GM23248 (cell line): ENCODE data around the gene VIM. TPM values are rescaled to one million over a fixed set of nuclear protein-coding genes. Genes with fewer than 3 reads are reported as not detected.

ENCODE experiments used
- DNase-seq: peaks from one replicate; pipeline ENCODE4 v3.0.0-alpha.2; 2015
- H2AFZ ChIP-seq: fragments of 200-600 bp; sonication (generic); 2 replicates; pipeline ENCODE4 v1.6.1; 2016; ENCODE audit warnings: antibody characterized with exemption
- H3F3A ChIP-seq: fragments of 200-600 bp; sonication (generic); 2 replicates; pipeline ENCODE4 v1.6.1; 2016; ENCODE audit warnings: mild to moderate bottlenecking, antibody characterized with exemption, mixed run types; ENCODE audit not compliant: insufficient read depth
- H3K27ac ChIP-seq: fragments of 200-600 bp; sonication (generic); 2 replicates; pipeline ENCODE4 v1.5.1; 2016; ENCODE audit warnings: mild to moderate bottlenecking
- H3K27me3 ChIP-seq: fragments of 200-600 bp; sonication (generic); replicated peaks from 2 replicates; pipeline ENCODE4 v1.6.1; 2016; ENCODE audit warnings: mild to moderate bottlenecking; ENCODE audit not compliant: insufficient read depth
- H3K36me3 ChIP-seq: fragments of 200-600 bp; sonication (generic); 2 replicates; pipeline ENCODE4 v1.6.1; 2016; ENCODE audit warnings: low read depth, mild to moderate bottlenecking
- H3K4me1 ChIP-seq: fragments of 200-600 bp; sonication (generic); 2 replicates; pipeline ENCODE4 v1.6.1; 2016; ENCODE audit warnings: mild to moderate bottlenecking; ENCODE audit not compliant: insufficient read depth
- H3K4me2 ChIP-seq: fragments of 200-600 bp; sonication (generic); one replicate; pipeline ENCODE4 v1.6.1; 2016; ENCODE audit warnings: mild to moderate bottlenecking; ENCODE audit not compliant: unreplicated experiment
- H3K4me3 ChIP-seq: fragments of 200-600 bp; sonication (generic); 2 replicates; pipeline ENCODE4 v1.5.1; 2016; ENCODE audit warnings: mild to moderate bottlenecking
- H3K79me2 ChIP-seq: fragments of 200-600 bp; sonication (generic); 2 replicates; pipeline ENCODE4 v1.6.1; 2016; ENCODE audit warnings: mild to moderate bottlenecking; ENCODE audit not compliant: insufficient read depth
- H3K9ac ChIP-seq: fragments of 200-600 bp; sonication (generic); 2 replicates; pipeline ENCODE4 v1.6.1; 2016; ENCODE audit warnings: mild to moderate bottlenecking
- H3K9me2 ChIP-seq: fragments of 200-600 bp; sonication (generic); 2 replicates; pipeline ENCODE4 v1.6.1; 2016; ENCODE audit warnings: mixed run types, mild to moderate bottlenecking, moderate library complexity; ENCODE audit not compliant: insufficient read depth
- H3K9me3 ChIP-seq: fragments of 200-600 bp; sonication (generic); one replicate; pipeline ENCODE4 v1.6.1; 2017; ENCODE audit warnings: low read depth
- H4K20me1 ChIP-seq: fragments of 200-600 bp; sonication (generic); 2 replicates; pipeline ENCODE4 v1.6.0; 2016; ENCODE audit not compliant: insufficient read depth
- EZH2 ChIP-seq: fragments of 200-600 bp; sonication (generic); IDR thresholded peaks from 2 replicates; pipeline ENCODE4 v1.6.1; 2018; ENCODE audit warnings: antibody characterized with exemption, mild to moderate bottlenecking; ENCODE audit not compliant: insufficient read depth, poor library complexity, severe bottlenecking
- EZH2phosphoT487 ChIP-seq: fragments of 200-600 bp; sonication (generic); IDR thresholded peaks from 2 replicates; pipeline ENCODE4 v1.6.1; 2018; ENCODE audit warnings: antibody characterized with exemption, moderate library complexity, mild to moderate bottlenecking, low read depth; ENCODE audit not compliant: insufficient read depth
- WGBS, 2 experiments: methylation state at CpG; one replicate each; pipeline ENCODE4 v1.1.6; 2015 to 2017; ENCODE audit warnings: low lambda C conversion rate in 2 of 2, low coverage in 1 of 2; ENCODE audit errors: missing lambda C conversion rate in 2 of 2; 5-methylcytosine and 5-hydroxymethylcytosine counted together
- in situ Hi-C: fragments of 300-500 bp; cut with MboI; formaldehyde crosslinking; loops from 2 replicates; pipeline ENCODE4 v1.15.0; 2020
- polyA plus RNA-seq: library from polyadenylated mRNA; unstranded; fragments of >200 nt; fragmentation: Nextera tagmentation; extraction: Ambion mirVana; gene quantifications from 2 replicates; pipeline ENCODE4 v1.2.1, GENCODE V29; 2016
- total RNA-seq: library from RNA; depleted of rRNA; stranded (reverse); fragments of >200 nt; shearing (Covaris generic); gene quantifications from 2 replicates; pipeline ENCODE4 v1.2.3, GENCODE V29; 2014

Gene VIM
- total and polyA plus RNA-seq, 2 experiments from 2014 or later: 3,784 to 10,031 TPM

DNA sequence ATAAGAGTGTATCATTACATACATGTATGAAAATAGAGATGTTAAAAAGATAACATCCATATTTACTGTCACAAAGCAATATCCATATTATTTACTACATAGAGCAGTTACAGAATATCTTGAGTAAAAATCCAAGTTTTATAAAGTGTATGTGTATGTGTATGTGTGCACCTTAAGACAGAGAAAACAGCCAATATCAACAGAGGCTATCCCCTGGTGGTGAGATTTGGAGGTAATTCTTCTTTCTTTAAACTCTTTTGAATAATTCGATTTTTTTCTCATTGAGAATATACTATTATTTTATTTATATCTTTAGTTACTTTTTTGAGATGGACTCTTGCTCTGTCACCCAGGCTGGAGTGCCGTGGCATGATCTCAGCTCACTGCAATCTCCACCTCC lies 44.9 kb upstream of the VIM start:
- Histone ChIP-seq H4K20me1 (no peaks in the 10 kb centered on the region), H3K4me1 (peaks cover 8% of the 10 kb centered on the region; the same call in 1 of the 2 replicates), H3K9me2 (no peaks in the 10 kb centered on the region), H3K4me3 (no peak overlapping the region), H3K9me3 (no peaks in the 10 kb centered on the region), H3F3A (no peaks in the 10 kb centered on the region), H3K79me2 (no peaks in the 10 kb centered on the region), H3K9ac (no peak overlapping the region), H2AFZ (no peak overlapping the region), H3K36me3 (no peaks in the 10 kb centered on the region), H3K27ac (no peak overlapping the region), H3K27me3 (no peaks in the 10 kb centered on the region), H3K4me2 (no peak overlapping the region)
- DNase-seq: no peak
- TF ChIP-seq EZH2 (no peak), EZH2phosphoT487 (no peak)
- WGBS, 2 experiments: 99 to 100% methylated on average over 2 of the region's 2 CpGs
- in situ Hi-C loops: no loop called here

DNA sequence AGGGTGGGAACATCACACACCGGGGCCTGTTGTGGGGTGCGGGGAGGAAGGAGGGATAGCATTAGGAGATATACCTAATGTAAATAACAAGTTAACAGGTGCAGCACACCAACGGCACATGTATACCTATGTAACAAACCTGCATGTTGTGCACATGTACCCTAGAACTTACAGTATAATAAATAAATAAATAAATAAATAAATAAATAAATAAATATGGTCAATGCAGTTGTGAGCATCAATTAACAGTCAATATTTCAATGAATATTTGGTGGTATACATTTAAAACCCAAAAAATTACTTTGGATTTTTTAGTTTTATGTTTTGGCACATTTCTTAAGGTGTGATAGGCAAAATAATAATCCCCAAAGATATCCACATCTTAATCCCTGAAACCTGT lies 42.2 kb upstream of the VIM start:
- H3K4me3 ChIP-seq: no peak overlapping the region
- no peaks in the 10 kb centered on the region for H3K9me2 ChIP-seq
- no peaks in the 10 kb centered on the region for H3K36me3 ChIP-seq
- H3K9ac ChIP-seq: no peak overlapping the region
- H3K4me2 ChIP-seq: no peak overlapping the region
- no peak for DNase-seq
- no peaks in the 10 kb centered on the region for H3F3A ChIP-seq
- H4K20me1 ChIP-seq: no peaks in the 10 kb centered on the region
- H2AFZ ChIP-seq: no peak overlapping the region
- no peaks in the 10 kb centered on the region for H3K27me3 ChIP-seq
- in situ Hi-C loops: no loop called here
- H3K9me3 ChIP-seq: no peaks in the 10 kb centered on the region
- 91 to 97% methylated on average over 3 of the region's 3 CpGs for whole genome bisulfite sequencing, 2 experiments
- TF ChIP-seq EZH2: no peak
- no peak for TF ChIP-seq EZH2phosphoT487
- no peak overlapping the region for H3K27ac ChIP-seq
- H3K79me2 ChIP-seq: no peaks in the 10 kb centered on the region
- no peaks in the 10 kb centered on the region for H3K4me1 ChIP-seq

DNA sequence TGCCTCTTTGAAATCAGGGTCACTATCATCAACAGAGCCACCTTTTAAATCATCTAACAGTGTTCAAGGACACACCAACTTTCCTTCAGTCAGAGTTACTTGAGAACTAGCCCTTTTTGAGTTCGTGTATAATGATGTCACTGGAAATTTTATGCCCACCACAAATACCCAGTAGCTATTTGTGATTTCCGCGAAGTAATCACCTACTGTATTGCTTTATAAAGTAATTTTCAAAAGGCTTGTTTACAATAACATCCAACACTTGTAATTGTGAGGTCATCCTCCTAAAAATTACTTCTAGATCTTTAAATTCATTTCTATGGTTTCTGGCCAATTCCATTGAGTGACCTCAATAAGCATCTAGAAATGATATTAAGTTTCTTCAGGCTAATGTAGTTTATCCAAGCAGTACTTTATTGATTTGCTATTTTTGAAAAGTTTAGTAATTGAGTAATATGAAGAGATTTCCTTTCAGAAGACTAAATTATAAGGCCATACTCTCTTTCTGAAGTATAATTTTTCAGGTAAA lies 39.3 kb upstream of the VIM start:
- no peaks in the 10 kb centered on the region for H3K4me1 ChIP-seq
- H3K9me2 ChIP-seq: no peaks in the 10 kb centered on the region
- no peaks in the 10 kb centered on the region for H3K36me3 ChIP-seq
- H4K20me1 ChIP-seq: no peaks in the 10 kb centered on the region
- TF ChIP-seq EZH2: no peak
- TF ChIP-seq EZH2phosphoT487: no peak
- 96 to 97% methylated on average over 3 of the region's 3 CpGs for WGBS, 2 experiments
- in situ Hi-C loops: no loop called here
- H3K4me2 ChIP-seq: no peak overlapping the region
- H3F3A ChIP-seq: no peaks in the 10 kb centered on the region
- H2AFZ ChIP-seq: no peak overlapping the region
- no peak overlapping the region for H3K9ac ChIP-seq
- H3K79me2 ChIP-seq: peaks cover 17% of the 10 kb centered on the region
- no peaks in the 10 kb centered on the region for H3K27me3 ChIP-seq
- H3K4me3 ChIP-seq: no peak overlapping the region
- H3K27ac ChIP-seq: no peak overlapping the region
- H3K9me3 ChIP-seq: no peaks in the 10 kb centered on the region
- DNase-seq: no peak

DNA sequence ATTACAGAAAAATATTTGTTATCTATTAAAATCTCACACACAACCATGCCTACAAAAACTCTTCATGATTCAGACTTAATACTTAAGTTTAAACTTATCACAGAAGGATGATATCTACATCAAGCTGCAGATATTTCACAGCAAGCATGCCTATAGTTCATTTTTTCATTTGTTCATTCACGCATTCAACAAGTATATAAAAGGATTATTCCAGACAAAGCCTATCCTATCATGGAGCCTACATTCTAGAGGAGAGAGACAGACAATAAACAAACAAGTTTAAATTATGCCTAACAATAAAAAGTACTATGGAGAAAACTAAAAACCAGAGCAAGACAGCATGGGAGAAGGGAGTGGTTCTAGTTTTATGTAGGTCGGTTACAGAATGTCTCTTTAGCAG lies 37.4 kb upstream of the VIM start:
- H3K79me2 ChIP-seq: peaks cover 32% of the 10 kb centered on the region
- H3K36me3 ChIP-seq: no peaks in the 10 kb centered on the region
- peaks cover 7% of the 10 kb centered on the region; the same call in 1 of the 2 replicates for H3F3A ChIP-seq
- TF ChIP-seq EZH2phosphoT487: no peak
- TF ChIP-seq EZH2: no peak
- WGBS, 2 experiments: 92 to 95% methylated on average over 2 of the region's 2 CpGs
- in situ Hi-C loops: no loop called here
- no peak overlapping the region for H3K9ac ChIP-seq
- no peaks in the 10 kb centered on the region for H4K20me1 ChIP-seq
- H3K27ac ChIP-seq: no peak overlapping the region
- no peak for DNase-seq
- no peak overlapping the region for H3K4me3 ChIP-seq
- H3K4me1 ChIP-seq: peaks cover under 1% of the 10 kb centered on the region; the same call in 1 of the 2 replicates
- no peaks in the 10 kb centered on the region for H3K9me2 ChIP-seq
- no peaks in the 10 kb centered on the region for H3K9me3 ChIP-seq
- H2AFZ ChIP-seq: no peak overlapping the region
- H3K27me3 ChIP-seq: no peaks in the 10 kb centered on the region
- no peak overlapping the region for H3K4me2 ChIP-seq

DNA sequence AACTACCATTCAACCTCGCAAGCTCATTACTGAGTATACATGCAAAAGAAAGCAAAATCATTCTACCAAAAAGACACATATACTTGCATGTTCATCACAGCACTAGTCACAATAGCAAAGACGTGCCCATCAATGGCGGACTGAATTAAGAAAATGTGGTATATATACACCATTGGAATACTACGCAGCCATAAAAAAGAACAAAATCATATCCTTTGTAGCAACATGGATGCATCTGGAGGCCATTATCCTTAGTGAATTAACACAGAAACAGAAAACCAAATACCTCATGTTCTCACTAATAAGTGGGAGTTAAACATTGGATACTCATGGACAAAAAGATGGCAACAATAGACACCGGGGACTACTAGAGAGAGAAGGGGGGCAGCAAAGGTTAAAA lies 33.0 kb upstream of the VIM start:
- no peaks in the 10 kb centered on the region for H3K9me3 ChIP-seq
- DNase-seq: no peak
- no peak overlapping the region for H3K4me2 ChIP-seq
- WGBS, 2 experiments: 79 to 80% methylated on average over 5 of the region's 5 CpGs
- peaks cover 27% of the 10 kb centered on the region for H3K4me1 ChIP-seq
- peaks cover 68% of the 10 kb centered on the region for H3K79me2 ChIP-seq
- H3K4me3 ChIP-seq: no peak overlapping the region
- H3K9me2 ChIP-seq: no peaks in the 10 kb centered on the region
- H3K27me3 ChIP-seq: no peaks in the 10 kb centered on the region
- 0 out of 2 replicates have a peak overlapping the region, but pooled peaks have one; percentile 50 for H3K27ac ChIP-seq
- H3K9ac ChIP-seq: no peak overlapping the region
- in situ Hi-C loops: no loop called here
- TF ChIP-seq EZH2phosphoT487: no peak
- no peak for TF ChIP-seq EZH2
- H3K36me3 ChIP-seq: no peaks in the 10 kb centered on the region
- H2AFZ ChIP-seq: no peak overlapping the region
- peaks cover 27% of the 10 kb centered on the region for H3F3A ChIP-seq
- no peaks in the 10 kb centered on the region for H4K20me1 ChIP-seq
